MCF 10A (cell line): ENCODE data around the gene MAGI1. TPM values are rescaled to one million over a fixed set of nuclear protein-coding genes. Genes with fewer than 3 reads are reported as not detected.

Source experiments
- BruUV-seq: library from RNA; stranded (reverse); fragments of 400-500 nt; replicated peaks from 2 replicates; lab custom pipeline; 2021; lab: Mats Ljungman, UMichigan
- CTCF ChIA-PET: fragments of 300-600 bp; sonication (Branson Sonifier 250); formaldehyde crosslinking; extraction: SDS; loops from one replicate; lab custom pipeline; 2021; ENCODE audit warnings: antibody characterized with exemption, inconsistent platforms; lab: Yijun Ruan, JAX
- POLR2A ChIA-PET: fragments of 300-600, 350-650 bp; sonication (Branson Sonifier 250); formaldehyde crosslinking; extraction: SDS; loops from one replicate; lab custom pipeline; 2020; ENCODE audit warnings: antibody characterized with exemption, inconsistent platforms; lab: Yijun Ruan, JAX
- DNase-seq: peaks from one replicate; pipeline ENCODE4 v3.0.0-alpha.2; 2018; ENCODE audit not compliant: unreplicated experiment
- H3K27ac Mint-ChIP-seq: one replicate; pipeline ENCODE4 v1.8.0; 2022; ENCODE audit warnings: mild to moderate bottlenecking, low read depth, mixed read lengths; ENCODE audit not compliant: unreplicated experiment
- H3K27me3 Mint-ChIP-seq: one replicate; pipeline ENCODE4 v1.8.0; 2022; ENCODE audit warnings: mixed read lengths; ENCODE audit not compliant: insufficient read depth, unreplicated experiment
- H3K36me3 Mint-ChIP-seq: one replicate; pipeline ENCODE4 v1.8.0; 2022; ENCODE audit warnings: mild to moderate bottlenecking, moderate library complexity, mixed read lengths; ENCODE audit not compliant: insufficient read depth, unreplicated experiment
- H3K4me1 Mint-ChIP-seq: one replicate; pipeline ENCODE4 v1.8.0; 2022; ENCODE audit warnings: mixed read lengths; ENCODE audit not compliant: insufficient read depth, unreplicated experiment
- H3K4me3 Mint-ChIP-seq: one replicate; pipeline ENCODE4 v1.8.0; 2022; ENCODE audit warnings: mild to moderate bottlenecking, moderate library complexity, mixed read lengths; ENCODE audit not compliant: unreplicated experiment
- H3K9me3 Mint-ChIP-seq: one replicate; pipeline ENCODE4 v1.8.0; 2022; ENCODE audit warnings: mixed read lengths; ENCODE audit not compliant: unreplicated experiment
- CTCF ChIP-seq: fragments of 200-600 bp; IDR thresholded peaks from one replicate; pipeline ENCODE4 v1.8.0; 2022; ENCODE audit warnings: antibody characterized with exemption, mild to moderate bottlenecking; ENCODE audit not compliant: unreplicated experiment
- intact Hi-C: fragments of 100-400 bp; cut with micrococcal nuclease; formaldehyde crosslinking; loops from 2 replicates; pipeline ENCODE4 v1.14.1; 2022
- total RNA-seq: library from RNA; stranded (reverse); gene quantifications from 2 replicates; pipeline ENCODE4 v1.2.3, GENCODE V29; 2022

MAGI1 gene
- total RNA-seq, 1 experiment from 2014 or later: 6.2 TPM

GRCh38 chr3:65617787-65618186 lies 420.9 kb downstream of the MAGI1 start:
- Mint-ChIP-seq H3K4me3 (no peak overlapping the region), H3K27me3 (no peaks in the 10 kb centered on the region), H3K4me1 (no peaks in the 10 kb centered on the region), H3K27ac (no peak overlapping the region), H3K9me3 (no peaks in the 10 kb centered on the region), H3K36me3 (peaks cover 6% of the 10 kb centered on the region)
- no peak for TF ChIP-seq CTCF
- no TSS peak for BruUV-seq
- intact Hi-C loops: no loop called here
- no peak for DNase-seq
- POLR2A ChIA-PET: no interaction called here
- CTCF ChIA-PET: interaction anchor here (0.6 kb wide), 3 partner anchors 39 to 178 kb away, joined by 3 read pairs; no protein-coding TSS in a partner anchor

GRCh38 chr3:65617209-65617608 lies 421.5 kb downstream of the MAGI1 start:
- H3K9me3 Mint-ChIP-seq: no peaks in the 10 kb centered on the region
- intact Hi-C loops: no loop called here
- no TSS peak for BruUV-seq
- no peaks in the 10 kb centered on the region for H3K4me1 Mint-ChIP-seq
- no peak for DNase-seq
- no peak overlapping the region for H3K27ac Mint-ChIP-seq
- no peak for TF ChIP-seq CTCF
- CTCF ChIA-PET: interaction anchor here (0.6 kb wide), 4 partner anchors 38 to 177 kb away, joined by 3 read pairs; no protein-coding TSS in a partner anchor
- no peak overlapping the region for H3K4me3 Mint-ChIP-seq
- no peaks in the 10 kb centered on the region for H3K27me3 Mint-ChIP-seq
- H3K36me3 Mint-ChIP-seq: peaks cover 6% of the 10 kb centered on the region
- POLR2A ChIA-PET: no interaction called here

- TF ChIP-seq CTCF: no peak
- POLR2A ChIA-PET: no interaction called here
Observed at GRCh38 chr3:65616563-65616962, 422.2 kb downstream of the MAGI1 start.

GRCh38 chr3:65615329-65615728 lies 423.4 kb downstream of the MAGI1 start:
- H3K9me3 Mint-ChIP-seq: no peaks in the 10 kb centered on the region
- intact Hi-C loops: no loop called here
- CTCF ChIA-PET: interaction anchor here (0.6 kb wide), 1 partner anchor 175 kb away, joined by 3 read pairs; no protein-coding TSS in a partner anchor
- H3K4me3 Mint-ChIP-seq: no peak overlapping the region
- H3K27ac Mint-ChIP-seq: no peak overlapping the region
- H3K36me3 Mint-ChIP-seq: peaks cover 6% of the 10 kb centered on the region
- no peaks in the 10 kb centered on the region for H3K4me1 Mint-ChIP-seq
- POLR2A ChIA-PET: no interaction called here
- no peaks in the 10 kb centered on the region for H3K27me3 Mint-ChIP-seq
- BruUV-seq: no TSS peak
- no peak for DNase-seq
- no peak for TF ChIP-seq CTCF

More at GRCh38 chr3:65616563-65616962, 422.2 kb downstream of the MAGI1 start:
- Mint-ChIP-seq H3K4me1 (no peaks in the 10 kb centered on the region), H3K36me3 (peaks cover 6% of the 10 kb centered on the region), H3K27me3 (no peaks in the 10 kb centered on the region), H3K27ac (no peak overlapping the region), H3K4me3 (no peak overlapping the region), H3K9me3 (no peaks in the 10 kb centered on the region)
- intact Hi-C loops: no loop called here
- BruUV-seq: no TSS peak
- no peak for DNase-seq
- CTCF ChIA-PET: interaction anchor here (0.6 kb wide), 1 partner anchor 65 kb away, joined by 3 read pairs; no protein-coding TSS in a partner anchor
